Mammary epithelial cell (primary cell): ENCODE measurements around the gene SLBP.

ENCODE experiments used
- CTCF ChIP-seq, 2 donors: IDR thresholded peaks in 1 of 2; conservative IDR thresholded peaks in 1 of 2; 2 replicates each; pipeline ENCODE4 v1.5.1; 2011 to 2012; ENCODE audit warnings: inconsistent platforms in 2 of 2, low read length in 2 of 2, mild to moderate bottlenecking in 2 of 2, control low read depth in 1 of 2, low read depth in 1 of 2; ENCODE audit not compliant: insufficient read depth in 1 of 2; ENCODE audit errors: extremely low read depth in 1 of 2
- EZH2 ChIP-seq: IDR thresholded peaks from 2 replicates; pipeline ENCODE4 v1.6.1; 2012; ENCODE audit warnings: low read length, inconsistent platforms, borderline replicate concordance

GRCh38 chr4:1656986-1657385 is 55.1 kb downstream of the SLBP start:
- TF ChIP-seq CTCF (conservative IDR thresholded peaks at IDR 0.05 in 1 of 2, IDR thresholded peaks at IDR 0.05 in 1 of 2; ENCODE audit: extremely low read depth in 1 of 2, insufficient read depth in 1 of 2, low read depth in 1 of 2, low read length in 2 of 2): no peak
- no peak for TF ChIP-seq EZH2
